ENCODE results near the gene TBX19.

DNA sequence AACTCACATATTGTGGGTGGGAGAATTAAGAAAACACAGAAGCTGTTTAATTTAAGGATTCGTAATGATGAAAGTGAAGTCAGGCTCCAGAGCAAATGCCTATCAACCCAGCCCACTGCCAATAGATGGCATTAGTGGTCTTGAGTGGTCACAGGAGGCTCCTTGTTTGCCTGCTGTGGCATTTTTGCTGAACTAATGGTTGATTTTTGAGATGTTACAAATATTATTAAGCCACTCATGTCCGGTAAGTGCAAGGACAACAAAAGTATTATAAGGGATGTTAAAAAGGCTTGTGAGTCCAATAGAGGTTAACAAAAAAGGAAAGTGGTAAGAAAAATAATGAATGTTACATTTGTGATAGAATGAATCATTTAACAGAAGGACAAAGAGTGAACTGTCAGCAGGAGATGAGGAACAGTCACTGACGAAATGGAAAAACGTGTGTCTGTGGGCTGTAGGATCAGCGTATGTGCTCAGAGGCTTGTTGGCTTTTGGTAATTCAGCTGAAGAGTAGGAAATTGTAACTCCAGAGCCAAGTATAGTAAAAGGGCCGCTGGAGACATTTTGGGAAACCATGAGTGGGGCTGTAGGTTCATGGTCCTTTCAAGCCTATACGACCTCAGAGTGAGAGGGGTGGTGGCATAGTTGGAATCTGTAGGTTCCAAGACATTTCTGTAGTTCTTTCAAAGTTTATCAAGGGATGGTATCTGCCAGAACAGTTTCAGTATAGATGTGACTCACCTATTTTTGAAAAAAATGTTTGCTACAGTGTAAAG lies 43.7 kb upstream of the TBX19 start:
- TF ChIP-seq, protein P1, sequence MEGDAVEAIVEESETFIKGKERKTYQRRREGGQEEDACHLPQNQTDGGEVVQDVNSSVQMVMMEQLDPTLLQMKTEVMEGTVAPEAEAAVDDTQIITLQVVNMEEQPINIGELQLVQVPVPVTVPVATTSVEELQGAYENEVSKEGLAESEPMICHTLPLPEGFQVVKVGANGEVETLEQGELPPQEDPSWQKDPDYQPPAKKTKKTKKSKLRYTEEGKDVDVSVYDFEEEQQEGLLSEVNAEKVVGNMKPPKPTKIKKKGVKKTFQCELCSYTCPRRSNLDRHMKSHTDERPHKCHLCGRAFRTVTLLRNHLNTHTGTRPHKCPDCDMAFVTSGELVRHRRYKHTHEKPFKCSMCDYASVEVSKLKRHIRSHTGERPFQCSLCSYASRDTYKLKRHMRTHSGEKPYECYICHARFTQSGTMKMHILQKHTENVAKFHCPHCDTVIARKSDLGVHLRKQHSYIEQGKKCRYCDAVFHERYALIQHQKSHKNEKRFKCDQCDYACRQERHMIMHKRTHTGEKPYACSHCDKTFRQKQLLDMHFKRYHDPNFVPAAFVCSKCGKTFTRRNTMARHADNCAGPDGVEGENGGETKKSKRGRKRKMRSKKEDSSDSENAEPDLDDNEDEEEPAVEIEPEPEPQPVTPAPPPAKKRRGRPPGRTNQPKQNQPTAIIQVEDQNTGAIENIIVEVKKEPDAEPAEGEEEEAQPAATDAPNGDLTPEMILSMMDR (IDR thresholded peaks at IDR 0.05) = no peak
- no peak for TF ChIP-seq POLR2AphosphoS5 (IDR thresholded peaks at IDR 0.05)
- no peak for TF ChIP-seq POLR2A (IDR thresholded peaks at IDR 0.05)

Data from transverse colon (tissue), 4 donors.